PC-3 (cell line): ENCODE results near the gene ECT2L. TPM values are rescaled to one million over a fixed set of nuclear protein-coding genes. Genes with fewer than 3 reads are reported as not detected.

Source experiments
- ATAC-seq: fragments of 200-7000 bp; cut with Tn5 transposase; 2 replicates; pipeline ENCODE4 v1.9.1; 2020; ENCODE audit warnings: mild to moderate bottlenecking, moderate library complexity
- BruUV-seq: library from RNA; stranded (reverse); fragments of 400-500 nt; replicated peaks from 2 replicates; lab custom pipeline; 2021; lab: Mats Ljungman, UMichigan
- CTCF ChIA-PET: fragments of 300-600 bp; sonication (Branson Sonifier 250); formaldehyde crosslinking; loops from one replicate; lab custom pipeline; 2022; ENCODE audit warnings: antibody characterized with exemption; lab: Charles Lee
- POLR2A ChIA-PET: fragments of 300-600 bp; sonication (Branson Sonifier 250); formaldehyde crosslinking; loops from one replicate; lab custom pipeline; 2022; ENCODE audit warnings: antibody characterized with exemption; ENCODE audit not compliant: unreplicated experiment; lab: Charles Lee
- DNase-seq: peaks from one replicate; pipeline ENCODE4 v3.0.0-alpha.2; 2015
- H2AFZ ChIP-seq: fragments of 300-600 bp; sonication (generic); 2 replicates; pipeline ENCODE4 v1.6.0; 2016; ENCODE audit warnings: antibody characterized with exemption, low read length
- H3F3A ChIP-seq: fragments of 300-600 bp; sonication (generic); one replicate; pipeline ENCODE4 v1.6.0; 2017; ENCODE audit warnings: antibody characterized with exemption, low read length, control low read depth, mild to moderate bottlenecking; ENCODE audit not compliant: unreplicated experiment
- H3K27ac ChIP-seq: fragments of 300-600 bp; sonication (generic); 2 replicates; pipeline ENCODE4 v1.5.1; 2016; ENCODE audit warnings: mild to moderate bottlenecking, low read length
- H3K27me3 ChIP-seq: fragments of 300-600 bp; sonication (generic); 2 replicates; pipeline ENCODE4 v1.6.1; 2016; ENCODE audit warnings: low read length, mixed read lengths
- H3K36me3 ChIP-seq: fragments of 300-600 bp; sonication (generic); 2 replicates; pipeline ENCODE4 v1.6.1; 2016; ENCODE audit warnings: low read depth, mixed run types, low read length, mixed read lengths
- H3K4me1 ChIP-seq: fragments of 300-600 bp; sonication (generic); 2 replicates; pipeline ENCODE4 v1.5.1; 2016; ENCODE audit warnings: low read length; ENCODE audit not compliant: insufficient read depth
- H3K4me2 ChIP-seq: fragments of 300-600 bp; sonication (generic); 2 replicates; pipeline ENCODE4 v1.6.0; 2016; ENCODE audit warnings: low read length
- H3K4me3 ChIP-seq: fragments of 300-600 bp; sonication (generic); 2 replicates; pipeline ENCODE4 v1.5.1; 2016; ENCODE audit warnings: mild to moderate bottlenecking, low read length, mixed read lengths
- H3K79me2 ChIP-seq: fragments of 300-600 bp; sonication (generic); 2 replicates; pipeline ENCODE4 v1.6.1; 2017; ENCODE audit warnings: low read length, mixed read lengths
- H3K9ac ChIP-seq: fragments of 300-600 bp; sonication (generic); 2 replicates; pipeline ENCODE4 v1.6.0; 2016; ENCODE audit warnings: mild to moderate bottlenecking, low read length
- H3K9me2 ChIP-seq: fragments of 300-600 bp; sonication (generic); replicated peaks from 2 replicates; pipeline ENCODE4 v1.6.1; 2016; ENCODE audit warnings: mixed run types, low read length, mixed read lengths
- H3K9me3 ChIP-seq: fragments of 300-600 bp; sonication (generic); 2 replicates; pipeline ENCODE4 v1.6.1; 2016; ENCODE audit warnings: low read length, mixed read lengths
- H4K20me1 ChIP-seq: fragments of 300-600 bp; sonication (generic); 2 replicates; pipeline ENCODE4 v1.6.1; 2016; ENCODE audit warnings: low read length, mixed read lengths
- EZH2 ChIP-seq: fragments of 300-600 bp; sonication (generic); IDR thresholded peaks from one replicate; pipeline ENCODE4 v1.6.1; 2017; ENCODE audit warnings: antibody characterized with exemption, mild to moderate bottlenecking, low read length; ENCODE audit not compliant: unreplicated experiment
- EZH2phosphoT487 ChIP-seq: fragments of 300-600 bp; sonication (generic); IDR thresholded peaks from 2 replicates; pipeline ENCODE4 v1.6.1; 2018; ENCODE audit warnings: mild to moderate bottlenecking, antibody characterized with exemption, low read length, borderline replicate concordance
- intact Hi-C: fragments of 100-400 bp; cut with micrococcal nuclease; formaldehyde crosslinking; loops from 2 replicates; pipeline ENCODE4 v1.9.0; 2023
- total RNA-seq: library from RNA; depleted of rRNA; stranded (reverse); fragments of >200 nt; gene quantifications from 2 replicates; pipeline ENCODE4 v1.2.3, GENCODE V29; 2014
- TF ChIP-seq, protein P1 (sequence below): fragments of 300-600 bp; sonication (generic); conservative IDR thresholded peaks from 2 replicates; pipeline ENCODE4 v1.5.1; 2017; ENCODE audit warnings: antibody characterized with exemption, low read depth, mild to moderate bottlenecking, low read length

Gene ECT2L
- total RNA-seq, 1 experiment from 2014 or later, result not detected

- no peaks in the 10 kb centered on the region for H4K20me1 ChIP-seq
- POLR2A ChIA-PET, result no interaction called here
- H3K36me3 ChIP-seq, result no peaks in the 10 kb centered on the region
- intact Hi-C loops, result loop anchor here (10.0 kb wide), 2 partner anchors 290 to 400 kb away; no protein-coding TSS in a partner anchor
- H3K27me3 ChIP-seq, result no peaks in the 10 kb centered on the region
- no peaks in the 10 kb centered on the region for H3K9me2 ChIP-seq
- no peak overlapping the region for H3K4me3 ChIP-seq
- no peak overlapping the region for H3K9ac ChIP-seq
- H2AFZ ChIP-seq, result no peak overlapping the region
- no peak overlapping the region for H3K27ac ChIP-seq
- H3K4me1 ChIP-seq, result peaks cover 28% of the 10 kb centered on the region
- H3F3A ChIP-seq, result no peaks in the 10 kb centered on the region
- no peak for ATAC-seq
- DNase-seq, result no peak
- H3K79me2 ChIP-seq, result no peaks in the 10 kb centered on the region
- CTCF ChIA-PET, result interaction anchor here (1.2 kb wide), 1 partner anchor 550 kb away, joined by 4 read pairs; no protein-coding TSS in a partner anchor
- TF ChIP-seq, protein P1, sequence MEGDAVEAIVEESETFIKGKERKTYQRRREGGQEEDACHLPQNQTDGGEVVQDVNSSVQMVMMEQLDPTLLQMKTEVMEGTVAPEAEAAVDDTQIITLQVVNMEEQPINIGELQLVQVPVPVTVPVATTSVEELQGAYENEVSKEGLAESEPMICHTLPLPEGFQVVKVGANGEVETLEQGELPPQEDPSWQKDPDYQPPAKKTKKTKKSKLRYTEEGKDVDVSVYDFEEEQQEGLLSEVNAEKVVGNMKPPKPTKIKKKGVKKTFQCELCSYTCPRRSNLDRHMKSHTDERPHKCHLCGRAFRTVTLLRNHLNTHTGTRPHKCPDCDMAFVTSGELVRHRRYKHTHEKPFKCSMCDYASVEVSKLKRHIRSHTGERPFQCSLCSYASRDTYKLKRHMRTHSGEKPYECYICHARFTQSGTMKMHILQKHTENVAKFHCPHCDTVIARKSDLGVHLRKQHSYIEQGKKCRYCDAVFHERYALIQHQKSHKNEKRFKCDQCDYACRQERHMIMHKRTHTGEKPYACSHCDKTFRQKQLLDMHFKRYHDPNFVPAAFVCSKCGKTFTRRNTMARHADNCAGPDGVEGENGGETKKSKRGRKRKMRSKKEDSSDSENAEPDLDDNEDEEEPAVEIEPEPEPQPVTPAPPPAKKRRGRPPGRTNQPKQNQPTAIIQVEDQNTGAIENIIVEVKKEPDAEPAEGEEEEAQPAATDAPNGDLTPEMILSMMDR, result no peak
- no peak for TF ChIP-seq EZH2
- TF ChIP-seq EZH2phosphoT487, result no peak
- H3K4me2 ChIP-seq, result no peak overlapping the region
- no TSS peak for BruUV-seq
- no peaks in the 10 kb centered on the region for H3K9me3 ChIP-seq
These were observed 18.4 kb downstream of the ECT2L start for GRCh38 chr6:138814179-138814834.

DNA sequence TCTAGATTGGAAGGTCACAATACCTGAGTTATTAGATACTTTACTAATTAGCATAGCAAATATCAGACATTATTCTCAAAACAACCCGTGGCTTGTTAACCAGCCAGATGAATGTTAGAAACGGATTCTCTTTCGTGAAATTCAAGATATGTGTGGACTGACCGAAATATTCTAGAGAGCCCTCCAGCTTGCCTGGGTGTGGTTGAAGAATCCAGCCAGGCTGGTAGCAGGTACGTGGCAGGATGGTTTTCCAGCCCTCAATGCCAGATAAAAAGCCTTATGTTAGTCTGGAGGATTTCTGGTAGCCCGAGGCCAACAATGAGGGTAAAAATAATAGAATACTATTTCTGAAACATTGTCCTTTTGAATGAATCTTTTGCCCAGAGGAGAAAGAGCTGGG lies 19.3 kb downstream of the ECT2L start:
- ATAC-seq, result no peak
- Histone ChIP-seq H3K27ac (no peak overlapping the region), H3K36me3 (no peaks in the 10 kb centered on the region), H3K4me3 (no peak overlapping the region), H3K79me2 (no peaks in the 10 kb centered on the region), H3K4me2 (no peak overlapping the region), H3K27me3 (no peaks in the 10 kb centered on the region), H3F3A (no peaks in the 10 kb centered on the region), H4K20me1 (no peaks in the 10 kb centered on the region), H2AFZ (peak overlapping the region; percentile 52), H3K9me2 (no peaks in the 10 kb centered on the region), H3K9ac (no peak overlapping the region), H3K9me3 (no peaks in the 10 kb centered on the region), H3K4me1 (peaks cover 36% of the 10 kb centered on the region)
- intact Hi-C loops, result loop anchor here (5.0 to 10.0 kb wide), 3 partner anchors 157 to 400 kb away; no protein-coding TSS in a partner anchor
- TF ChIP-seq EZH2phosphoT487, result no peak
- TF ChIP-seq EZH2, result no peak
- TF ChIP-seq, protein P1, result no peak
- ChIA-PET CTCF (interaction anchor here (1.0 to 1.2 kb wide), 2 partner anchors 174 to 549 kb away, joined by 4 read pairs; no protein-coding TSS in a partner anchor), POLR2A (no interaction called here)
- no TSS peak for BruUV-seq
- no peak for DNase-seq
